PC-3 (cell line): ENCODE measurements around the gene SH3RF2.

Source experiments
- CTCF ChIP-seq: fragments of 300-600 bp; sonication (generic); conservative IDR thresholded peaks from 2 replicates; pipeline ENCODE4 v1.5.1; 2017; ENCODE audit warnings: antibody characterized with exemption, low read depth, mild to moderate bottlenecking, low read length
- EZH2 ChIP-seq: fragments of 300-600 bp; sonication (generic); IDR thresholded peaks from one replicate; pipeline ENCODE4 v1.6.1; 2017; ENCODE audit warnings: antibody characterized with exemption, mild to moderate bottlenecking, low read length; ENCODE audit not compliant: unreplicated experiment
- EZH2phosphoT487 ChIP-seq: fragments of 300-600 bp; sonication (generic); IDR thresholded peaks from 2 replicates; pipeline ENCODE4 v1.6.1; 2018; ENCODE audit warnings: mild to moderate bottlenecking, antibody characterized with exemption, low read length, borderline replicate concordance

- TF ChIP-seq CTCF (no peak), EZH2 (no peak), EZH2phosphoT487 (no peak)
These were observed 23.8 kb upstream of the SH3RF2 start for GRCh38 chr5:145912594-145912993.
